Gastrocnemius medialis (tissue), 4 donors: ENCODE data around the gene GNB1L. TPM values are rescaled to one million over a fixed set of nuclear protein-coding genes. Genes with fewer than 3 reads are reported as not detected.

Experiments used
- ATAC-seq, 2 donors: fragments of 150-250 bp; one replicate each; pipeline ENCODE4 v1.9.1; 2016
- DNase-seq, 2 donors: peaks; one replicate each; pipeline ENCODE4 v3.0.0-alpha.2; 2019
- H3K27ac ChIP-seq, 4 donors: fragments of 200-600 bp; sonication (generic); 1 replicate in 1 of 4; 2 replicates in 3 of 4; pipeline ENCODE4 v1.5.1; 2016 to 2018; ENCODE audit warnings: mild to moderate bottlenecking in 2 of 4, moderate library complexity in 1 of 4
- H3K27me3 ChIP-seq, 3 donors: fragments of 200-600 bp; sonication (generic) in 2 of 3; 1 replicate in 1 of 3; 2 replicates in 2 of 3; pipeline versions ENCODE4 v1.5.1 to v1.6.0; 2016 to 2019; ENCODE audit warnings: mild to moderate bottlenecking in 1 of 3, moderate library complexity in 1 of 3
- H3K36me3 ChIP-seq, 2 donors: fragments of 200-600 bp; sonication (generic) in 1 of 2; one replicate each; pipeline ENCODE4 v1.5.1; 2017 to 2018
- H3K4me1 ChIP-seq, 2 donors: fragments of 200-600 bp; sonication (generic) in 1 of 2; one replicate each; pipeline ENCODE4 v1.5.1; 2016 to 2017; ENCODE audit warnings: mild to moderate bottlenecking in 2 of 2
- H3K4me3 ChIP-seq, 4 donors: fragments of 200-600 bp; sonication (generic) in 3 of 4; 1 replicate in 1 of 4; 2 replicates in 3 of 4; pipeline ENCODE4 v1.5.1; 2016 to 2019; ENCODE audit warnings: mild to moderate bottlenecking in 2 of 4
- H3K9me3 ChIP-seq, 3 donors: fragments of 200-600 bp; sonication (generic) in 2 of 3; 1 replicate in 1 of 3; 2 replicates in 2 of 3; pipeline ENCODE4 v1.5.1; 2016 to 2019
- POLR2A ChIP-seq, 2 donors: fragments of 450-650 bp; IDR thresholded peaks; one replicate each; pipeline ENCODE4 v1.6.1; 2017; ENCODE audit warnings: antibody characterized with exemption in 2 of 2, mild to moderate bottlenecking in 2 of 2, moderate library complexity in 2 of 2
- in situ Hi-C, 4 donors: fragments of 200-750 bp; cut with MboI; loops; one replicate each; pipeline versions ENCODE4 v1.15.0 to v1.8.0; 2017; ENCODE audit warnings: low sequenced_read_pairs in 4 of 4
- intact Hi-C: fragments of 100-400 bp; cut with DNase I; formaldehyde crosslinking; loops from one replicate; pipeline ENCODE4 v1.15.1; 2023; ENCODE audit warnings: low total_unique reads
- total RNA-seq, 4 donors: library from RNA; depleted of rRNA; stranded (reverse); fragments of >200 nt; gene quantifications; one replicate each; pipeline versions ENCODE4 v1.1.0 to v1.2.3, GENCODE V29; 2016
- TF ChIP-seq, protein P1 (sequence below), 5 experiments: fragments of 450-650 bp in 3 of 5; fragments of 200-600 bp in 2 of 5; sonication (generic) in 2 of 5; IDR thresholded peaks in 4 of 5; conservative IDR thresholded peaks in 1 of 5; 1 replicate in 4 of 5; 2 replicates in 1 of 5; pipeline ENCODE4 v1.5.1; 2016 to 2019; ENCODE audit warnings: antibody characterized with exemption in 5 of 5, mild to moderate bottlenecking in 3 of 5, moderate library complexity in 3 of 5

The GNB1L gene
- total RNA-seq, 4 donors from 2014 or later = 4.4 to 9.6 (median 6.7) TPM

DNA sequence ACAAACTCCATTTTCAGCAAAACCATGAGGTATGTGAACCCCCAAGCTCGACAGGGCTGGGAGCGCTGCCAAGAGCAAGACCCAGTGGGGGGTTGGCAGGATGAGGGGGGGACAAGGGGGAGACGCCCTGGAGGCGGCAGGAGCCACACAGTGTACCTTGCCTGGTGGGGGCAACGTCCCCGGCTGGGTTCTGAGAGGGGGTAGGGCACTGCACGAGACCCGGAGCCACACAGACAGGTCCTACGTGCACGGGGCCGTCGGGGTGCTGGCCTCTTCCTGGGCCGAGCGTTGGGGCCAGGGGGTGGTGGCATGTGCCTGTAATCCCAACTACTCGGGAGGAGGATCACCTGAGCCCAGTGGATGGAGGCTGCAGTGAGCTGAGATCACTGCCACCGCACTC is 65.3 kb downstream of the GNB1L start:
- in situ Hi-C loops (no loop called here), intact Hi-C loops (no loop called here)
- TF ChIP-seq, protein P1, sequence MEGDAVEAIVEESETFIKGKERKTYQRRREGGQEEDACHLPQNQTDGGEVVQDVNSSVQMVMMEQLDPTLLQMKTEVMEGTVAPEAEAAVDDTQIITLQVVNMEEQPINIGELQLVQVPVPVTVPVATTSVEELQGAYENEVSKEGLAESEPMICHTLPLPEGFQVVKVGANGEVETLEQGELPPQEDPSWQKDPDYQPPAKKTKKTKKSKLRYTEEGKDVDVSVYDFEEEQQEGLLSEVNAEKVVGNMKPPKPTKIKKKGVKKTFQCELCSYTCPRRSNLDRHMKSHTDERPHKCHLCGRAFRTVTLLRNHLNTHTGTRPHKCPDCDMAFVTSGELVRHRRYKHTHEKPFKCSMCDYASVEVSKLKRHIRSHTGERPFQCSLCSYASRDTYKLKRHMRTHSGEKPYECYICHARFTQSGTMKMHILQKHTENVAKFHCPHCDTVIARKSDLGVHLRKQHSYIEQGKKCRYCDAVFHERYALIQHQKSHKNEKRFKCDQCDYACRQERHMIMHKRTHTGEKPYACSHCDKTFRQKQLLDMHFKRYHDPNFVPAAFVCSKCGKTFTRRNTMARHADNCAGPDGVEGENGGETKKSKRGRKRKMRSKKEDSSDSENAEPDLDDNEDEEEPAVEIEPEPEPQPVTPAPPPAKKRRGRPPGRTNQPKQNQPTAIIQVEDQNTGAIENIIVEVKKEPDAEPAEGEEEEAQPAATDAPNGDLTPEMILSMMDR (IDR thresholded peaks at IDR 0.05 in 4 of 5, conservative IDR thresholded peaks at IDR 0.05 in 1 of 5) = no peak
- TF ChIP-seq POLR2A (IDR thresholded peaks at IDR 0.05) = no peak
- Histone ChIP-seq H3K4me1 (no peaks in the 10 kb centered on the region), H3K9me3 (no peaks in the 10 kb centered on the region), H3K36me3 (no peaks in the 10 kb centered on the region), H3K27me3 (no peaks in the 10 kb centered on the region), H3K27ac (no peak overlapping the region), H3K4me3 (no peak overlapping the region)
- no peak for DNase-seq
- no peak for ATAC-seq

DNA sequence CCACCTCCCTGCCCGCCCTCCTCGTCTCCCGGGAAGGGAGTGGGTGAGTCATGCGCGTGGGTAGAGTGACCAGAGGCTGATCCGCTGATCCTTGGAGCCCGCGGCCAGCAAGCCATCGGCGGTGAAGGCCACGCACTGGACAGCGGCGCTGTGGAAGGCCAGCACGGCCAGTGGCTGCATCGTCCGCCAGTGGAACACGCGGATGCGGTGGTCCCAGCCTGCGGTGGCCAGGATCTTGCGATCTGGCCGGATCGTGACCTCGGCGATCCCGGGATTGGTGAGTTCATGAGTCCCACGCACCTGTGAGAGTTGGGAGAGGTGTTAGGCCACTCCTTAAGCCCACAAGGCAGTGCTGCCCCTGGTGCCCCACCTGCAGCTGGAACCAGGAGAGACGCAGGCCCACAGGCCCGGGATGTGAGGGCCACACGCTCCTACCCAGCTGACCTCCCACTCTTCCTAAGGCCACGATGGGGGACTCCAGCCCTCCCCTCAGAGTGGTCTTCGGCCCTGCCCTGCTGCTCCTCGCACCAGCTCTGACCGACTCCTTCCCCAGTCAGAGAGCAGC is 65.9 kb downstream of the GNB1L start:
- in situ Hi-C loops = no loop called here
- H3K9me3 ChIP-seq = no peaks in the 10 kb centered on the region
- H3K27ac ChIP-seq = no peak overlapping the region
- intact Hi-C loops = no loop called here
- ATAC-seq = no peak
- no peak for DNase-seq
- no peaks in the 10 kb centered on the region for H3K36me3 ChIP-seq
- no peak for TF ChIP-seq POLR2A (IDR thresholded peaks at IDR 0.05)
- TF ChIP-seq, protein P1 (IDR thresholded peaks at IDR 0.05 in 4 of 5, conservative IDR thresholded peaks at IDR 0.05 in 1 of 5) = no peak
- no peak overlapping the region for H3K4me3 ChIP-seq
- H3K27me3 ChIP-seq = no peaks in the 10 kb centered on the region
- no peaks in the 10 kb centered on the region for H3K4me1 ChIP-seq

DNA sequence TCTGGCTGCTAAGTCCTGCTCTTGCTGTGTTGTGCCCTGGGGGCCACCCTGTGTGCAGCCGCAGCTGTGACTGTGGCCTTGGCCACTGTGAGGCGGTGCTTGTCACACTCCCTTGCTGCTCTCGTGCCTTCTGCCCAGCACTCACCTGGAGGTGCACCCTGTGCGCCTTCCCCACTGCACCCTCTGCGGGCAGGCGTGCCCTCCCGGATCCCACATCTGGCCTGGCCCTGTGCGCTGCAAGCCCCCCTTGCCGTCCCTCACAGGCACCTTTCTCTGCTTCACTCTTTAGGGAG is 66.9 kb downstream of the GNB1L start:
- in situ Hi-C loops (no loop called here), intact Hi-C loops (no loop called here)
- TF ChIP-seq, protein P1 (IDR thresholded peaks at IDR 0.05 in 4 of 5, conservative IDR thresholded peaks at IDR 0.05 in 1 of 5) = no peak
- TF ChIP-seq POLR2A (IDR thresholded peaks at IDR 0.05) = no peak
- H3K4me3 ChIP-seq = no peak overlapping the region
- H3K4me1 ChIP-seq = no peaks in the 10 kb centered on the region
- no peaks in the 10 kb centered on the region for H3K27me3 ChIP-seq
- no peak for ATAC-seq
- DNase-seq = no peak
- no peaks in the 10 kb centered on the region for H3K36me3 ChIP-seq
- H3K9me3 ChIP-seq = no peaks in the 10 kb centered on the region
- H3K27ac ChIP-seq = no peak overlapping the region

DNA sequence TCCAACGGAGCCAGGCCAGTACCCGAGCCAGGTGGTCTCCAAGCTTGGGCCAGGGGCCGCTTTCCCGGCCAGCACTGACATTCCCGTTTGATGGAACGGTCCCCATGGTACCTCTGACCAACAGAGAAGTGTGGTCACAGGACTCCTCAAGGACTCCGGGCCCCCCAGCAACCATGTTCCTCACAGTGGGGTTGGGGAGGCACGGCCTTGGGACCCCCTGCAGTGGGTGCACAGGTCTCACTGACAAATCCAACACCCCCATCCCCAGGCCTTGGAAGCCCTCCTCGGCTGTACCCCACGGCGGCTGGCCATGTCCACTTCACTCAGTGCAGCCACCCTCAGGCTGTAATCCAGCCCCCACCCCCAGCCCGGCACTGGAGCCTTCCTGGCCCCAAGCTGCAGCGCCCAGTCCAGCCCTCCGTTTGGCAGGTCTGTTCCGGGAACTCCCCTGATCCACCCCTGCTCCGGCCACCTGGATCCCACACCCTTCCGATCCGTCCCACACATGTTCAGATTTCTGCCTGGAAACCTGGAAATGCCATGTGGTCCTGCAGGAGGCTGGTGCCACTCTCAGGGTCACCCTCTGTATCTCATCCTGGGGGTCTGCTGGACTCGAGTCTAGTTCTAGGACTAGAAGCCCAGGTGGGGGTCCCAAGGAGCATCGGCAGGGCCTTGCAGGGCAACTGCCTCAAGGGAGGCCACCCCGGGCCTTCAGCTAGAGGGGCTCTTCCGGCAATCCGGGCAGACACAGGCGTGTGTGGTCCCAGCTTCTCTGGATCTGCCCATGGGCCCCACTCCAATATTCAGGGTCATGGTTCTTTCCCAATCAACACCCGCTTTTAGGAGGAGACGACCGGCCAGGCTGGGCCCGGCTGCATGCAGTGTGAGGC is 67.5 kb downstream of the GNB1L start:
- Histone ChIP-seq H3K4me1 (no peaks in the 10 kb centered on the region), H3K4me3 (no peak overlapping the region), H3K9me3 (no peaks in the 10 kb centered on the region), H3K27ac (no peak overlapping the region), H3K36me3 (no peaks in the 10 kb centered on the region), H3K27me3 (no peaks in the 10 kb centered on the region)
- in situ Hi-C loops = no loop called here
- ATAC-seq (no peak), DNase-seq (no peak)
- intact Hi-C loops = no loop called here
- TF ChIP-seq, protein P1 (IDR thresholded peaks at IDR 0.05 in 4 of 5, conservative IDR thresholded peaks at IDR 0.05 in 1 of 5) = no peak
- no peak for TF ChIP-seq POLR2A (IDR thresholded peaks at IDR 0.05)
